ENCODE data around the gene MPST.

MPST gene

DNA sequence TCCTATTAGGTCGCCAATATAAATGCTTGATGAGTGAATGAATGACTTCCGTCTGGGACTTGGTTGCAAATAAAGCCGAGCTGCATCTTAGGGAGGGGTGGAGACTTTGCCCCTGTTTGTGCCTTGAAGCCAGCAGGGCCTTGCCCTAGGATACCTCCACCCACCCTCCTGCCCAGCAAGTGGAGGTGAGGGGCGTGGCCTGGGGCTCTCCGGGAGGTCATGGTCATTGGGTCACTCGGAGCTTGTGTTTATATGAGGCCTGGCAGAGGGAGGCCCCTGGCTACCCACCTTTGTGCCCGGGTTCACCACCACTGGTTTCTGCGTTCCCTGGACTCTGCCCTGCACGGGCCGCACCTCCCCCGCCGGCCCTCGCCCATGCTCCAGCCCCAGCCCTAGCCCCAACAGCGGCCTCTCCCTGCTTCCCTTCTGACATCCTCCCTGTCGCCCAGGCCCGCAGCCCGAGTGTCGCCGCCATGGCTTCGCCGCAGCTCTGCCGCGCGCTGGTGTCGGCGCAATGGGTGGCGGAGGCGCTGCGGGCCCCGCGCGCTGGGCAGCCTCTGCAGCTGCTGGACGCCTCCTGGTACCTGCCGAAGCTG is 4.3 kb downstream of the MPST start:
- DNase-seq = no peak

- no peak for DNase-seq
Measured at GRCh38 chr22:37024339-37025157, 5.0 kb downstream of the MPST start.

GRCh38 chr22:37025500-37026070 is 6.0 kb downstream of the MPST start:
- DNase-seq = no peak

DNA sequence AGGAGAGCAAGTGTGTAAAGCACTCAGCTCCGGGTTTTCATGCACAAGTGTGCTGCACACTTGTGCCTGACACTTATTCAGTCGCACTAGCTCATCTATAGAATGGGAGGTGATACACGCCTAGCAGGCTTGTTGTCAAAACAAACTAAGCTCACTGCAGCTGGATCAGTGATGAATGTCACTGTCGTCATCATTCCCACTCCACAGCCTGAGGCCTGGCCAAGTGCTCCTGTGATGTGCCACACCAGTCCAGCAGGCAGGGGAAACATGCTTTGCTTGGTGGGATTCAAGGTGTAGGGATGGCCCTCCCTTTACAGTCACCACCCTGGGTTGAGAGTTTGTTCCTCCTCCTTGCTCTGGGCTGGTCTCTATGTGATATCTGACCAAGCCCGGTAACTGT is 6.8 kb downstream of the MPST start:
- no peak for DNase-seq

DNA sequence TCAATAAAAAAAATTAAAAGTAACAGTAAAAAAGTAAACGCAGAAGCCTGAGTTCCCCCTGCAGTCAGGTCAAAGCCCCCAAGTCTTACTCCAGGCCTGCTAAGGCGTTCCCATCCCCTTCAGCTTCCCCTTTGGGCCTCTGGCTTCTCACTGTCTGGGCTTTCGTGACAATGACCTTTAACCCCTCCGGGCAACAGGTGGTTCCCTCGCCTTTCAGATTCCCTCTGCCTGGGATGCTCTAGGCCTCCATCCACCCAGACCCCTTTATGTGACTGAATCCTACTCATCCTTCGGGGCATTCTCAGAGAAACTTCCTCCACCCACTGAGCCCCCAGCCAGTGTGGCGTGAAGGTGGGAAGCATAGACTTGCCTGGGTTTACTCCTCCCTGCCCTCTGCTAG is 8.0 kb downstream of the MPST start:
- DNase-seq = no peak

DNA sequence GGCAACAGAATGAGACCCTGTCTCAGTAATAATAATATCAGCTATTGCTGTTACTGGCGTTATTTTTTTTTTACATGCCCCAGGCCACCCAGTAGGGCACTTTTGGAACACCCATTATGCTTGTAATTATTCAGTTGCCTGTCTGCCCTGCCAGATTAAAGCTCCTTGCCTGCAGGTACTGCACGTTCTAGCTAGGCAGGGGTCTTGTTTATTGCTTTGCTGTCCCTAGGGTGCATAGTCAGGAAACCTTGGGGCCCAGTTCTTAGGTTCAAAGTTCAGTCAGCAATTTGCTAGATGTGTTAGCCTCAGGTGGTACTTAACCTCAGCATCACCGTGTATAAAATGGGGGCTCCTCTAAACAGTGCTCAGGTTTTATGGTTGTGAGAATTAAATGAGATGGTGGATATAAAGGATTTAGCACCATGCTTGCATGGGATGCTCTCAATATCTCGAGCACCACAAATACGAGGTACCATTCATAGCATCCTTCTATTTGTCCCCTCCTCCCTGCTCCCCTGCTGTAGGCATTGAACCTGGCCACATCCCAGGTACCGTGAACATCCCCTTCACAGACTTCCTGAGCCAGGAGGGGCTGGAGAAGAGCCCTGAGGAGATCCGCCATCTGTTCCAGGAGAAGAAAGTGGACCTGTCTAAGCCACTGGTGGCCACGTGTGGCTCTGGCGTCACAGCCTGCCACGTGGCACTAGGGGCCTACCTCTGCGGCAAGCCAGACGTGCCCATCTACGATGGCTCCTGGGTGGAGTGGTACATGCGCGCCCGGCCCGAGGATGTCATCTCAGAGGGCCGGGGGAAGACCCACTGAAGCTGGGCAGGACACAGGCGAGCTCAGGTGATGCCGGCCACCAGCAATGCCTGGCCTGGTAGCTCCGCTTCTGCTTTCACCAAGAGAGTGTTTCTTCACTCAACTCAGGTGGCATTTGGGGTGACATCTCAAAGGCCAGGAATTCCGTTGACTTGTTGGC is 9.4 kb downstream of the MPST start:
- DNase-seq = no peak

DNA sequence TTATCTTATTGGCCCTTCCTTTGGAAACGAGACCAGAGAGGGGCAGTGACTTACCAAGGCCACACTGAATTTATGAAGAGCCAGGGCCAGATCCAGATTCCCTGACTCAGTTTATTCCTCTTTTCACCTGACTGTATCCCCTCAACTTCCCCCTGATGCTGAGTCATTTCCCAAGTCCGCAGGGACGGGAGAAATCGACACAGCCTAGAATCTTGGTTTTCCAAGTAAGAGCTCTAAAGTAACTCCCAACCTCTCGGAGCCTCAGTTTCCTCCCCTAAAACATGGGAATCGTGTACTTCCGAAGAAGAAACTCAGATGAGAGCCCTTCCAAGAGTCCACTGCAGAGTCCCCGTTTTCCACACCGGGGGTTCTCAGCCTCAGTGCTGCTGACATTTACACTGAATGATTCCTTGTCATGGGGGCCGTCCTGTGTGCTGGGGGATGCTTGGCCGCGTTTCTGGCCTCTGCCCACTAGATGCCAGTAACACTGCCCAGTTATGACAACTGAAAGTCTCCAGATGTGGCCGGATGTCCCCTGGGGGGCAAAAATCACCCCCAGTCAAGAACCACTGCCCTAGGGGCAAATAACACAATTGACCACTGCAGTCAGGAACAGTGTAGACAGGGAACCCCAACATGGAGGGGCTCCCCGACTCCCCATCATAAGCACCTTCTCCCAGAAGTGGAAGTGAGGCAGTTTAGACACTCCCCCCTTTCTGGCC is 11.2 kb downstream of the MPST start:
- no peak for DNase-seq

GRCh38 chr22:37032134-37032534 is 12.6 kb downstream of the MPST start:
- no peak for DNase-seq

DNA sequence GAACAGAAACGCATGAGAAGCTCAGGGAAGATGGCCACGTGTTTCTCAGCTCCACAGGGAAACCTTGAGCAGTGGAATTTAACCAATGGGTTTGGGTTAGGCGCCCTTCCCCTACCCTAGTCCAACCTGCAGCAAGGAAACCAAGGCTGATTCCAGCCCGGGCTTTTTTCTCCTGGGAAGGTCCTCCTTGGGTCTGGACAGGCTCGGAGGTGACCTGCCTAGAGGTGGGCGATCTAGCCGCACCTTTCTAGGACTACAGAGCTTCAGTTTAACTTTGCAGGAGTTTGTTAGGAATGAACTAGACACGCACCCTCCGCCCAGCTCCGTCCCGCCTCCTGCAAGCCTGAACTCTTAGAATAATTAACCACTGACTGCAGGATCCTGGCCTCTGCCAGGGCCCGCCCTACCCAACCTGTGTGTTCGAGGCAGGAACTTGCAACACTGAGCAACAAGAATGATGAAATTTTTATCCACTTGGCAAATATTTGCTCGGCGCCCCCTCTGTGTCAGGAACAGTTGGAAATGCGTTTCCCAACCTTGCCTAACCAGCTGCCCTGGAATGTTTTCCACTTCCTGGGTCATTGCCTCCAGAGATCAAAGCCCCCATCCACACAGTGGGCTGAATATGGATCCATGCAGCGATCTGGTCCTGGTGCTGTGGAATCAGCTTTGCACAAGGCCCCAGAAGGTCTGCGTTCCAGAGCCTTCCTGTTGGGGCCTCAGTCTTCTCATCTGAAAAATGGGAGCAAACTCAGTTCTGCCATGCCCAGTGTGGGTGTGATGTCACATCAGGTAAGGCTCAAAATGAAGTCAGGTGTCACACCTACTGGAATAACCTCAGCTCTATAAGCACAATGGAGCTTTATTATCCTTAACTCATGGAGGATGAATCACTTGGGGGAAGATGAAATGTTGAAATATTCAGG is 13.3 kb downstream of the MPST start:
- DNase-seq = no peak

DNA sequence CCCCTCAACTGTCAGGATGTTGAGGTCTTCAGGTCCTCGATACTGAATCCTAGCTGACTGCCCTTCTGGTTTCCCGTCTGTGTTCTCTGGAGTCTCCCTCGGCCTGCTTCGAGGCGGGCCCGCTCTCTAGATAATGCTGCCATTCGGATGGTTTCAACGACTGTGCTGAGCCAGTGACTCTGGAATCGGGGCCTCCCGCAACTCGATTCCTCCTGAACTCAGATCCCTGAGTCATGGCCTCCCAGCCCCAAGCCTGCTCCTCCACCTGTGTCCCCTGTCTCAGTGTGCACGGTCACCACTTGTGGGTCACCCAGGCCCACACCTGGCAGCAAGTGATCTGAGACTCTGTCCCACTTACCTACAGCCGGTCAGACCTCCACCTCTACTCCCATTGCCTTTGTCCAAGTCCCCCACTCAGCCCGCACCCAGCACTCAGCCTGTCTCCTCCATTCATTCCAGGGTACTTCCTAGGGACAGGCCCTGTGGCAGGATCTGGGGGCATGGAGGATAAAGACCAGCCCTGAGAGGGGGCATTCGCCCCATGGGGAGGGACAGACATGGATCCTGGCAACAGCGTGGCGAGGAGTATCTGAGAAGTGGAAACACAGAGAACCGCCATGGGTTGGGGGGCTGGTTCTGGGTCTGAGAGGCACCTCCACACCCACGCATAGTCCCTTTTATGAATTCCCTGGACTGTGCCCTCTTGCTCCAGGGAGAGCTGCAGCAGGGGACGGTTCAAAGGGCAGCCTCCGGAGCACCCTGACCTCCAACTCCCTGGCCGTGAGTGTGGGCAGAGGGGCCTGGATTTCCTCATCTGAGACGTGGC is 14.3 kb downstream of the MPST start:
- no peak for DNase-seq

GRCh38 chr22:37036655-37037377 is 17.3 kb downstream of the MPST start:
- DNase-seq = no peak

DNA sequence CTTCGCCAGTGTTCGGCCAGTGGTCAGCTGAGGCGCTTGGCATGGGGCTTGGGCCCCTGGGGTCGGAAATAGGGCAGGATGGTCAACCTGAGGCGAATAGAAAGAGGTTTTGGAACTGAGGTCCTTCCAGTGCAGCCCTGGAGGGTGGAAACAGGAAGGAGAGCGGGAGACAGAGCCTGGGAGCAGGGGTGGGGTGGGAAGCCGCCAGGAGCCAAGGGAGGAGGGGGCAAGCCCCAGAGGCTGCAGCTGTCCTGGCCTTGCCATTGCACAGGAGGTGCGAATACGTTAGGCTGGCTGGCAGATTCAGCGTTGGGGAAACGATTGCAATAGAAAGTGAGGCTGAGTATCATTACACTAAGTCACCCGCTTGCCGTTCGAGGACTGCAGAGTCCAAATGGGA is 18.1 kb downstream of the MPST start:
- no peak for DNase-seq

DNA sequence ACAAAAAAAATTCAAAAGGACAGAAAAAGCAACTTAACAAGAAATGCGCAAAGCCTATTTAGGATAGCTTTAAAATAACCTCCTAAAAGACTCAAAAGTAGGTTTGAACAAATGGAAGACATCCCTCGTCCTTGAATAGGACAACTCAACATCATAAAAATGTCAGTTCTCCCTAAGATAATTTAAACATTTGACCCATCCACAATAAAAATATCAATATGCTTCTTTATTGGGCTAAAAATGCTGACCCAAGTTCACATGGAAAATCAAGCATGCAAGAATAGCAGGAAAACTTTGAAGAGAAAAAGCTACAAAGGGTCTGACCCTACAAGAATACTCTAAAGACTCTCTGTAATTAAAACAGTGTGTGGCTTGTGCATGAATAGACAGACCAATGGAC is 19.9 kb downstream of the MPST start:
- no peak for DNase-seq

- DNase-seq = no peak
Measured at GRCh38 chr22:37043209-37043827, 23.8 kb downstream of the MPST start.

DNA sequence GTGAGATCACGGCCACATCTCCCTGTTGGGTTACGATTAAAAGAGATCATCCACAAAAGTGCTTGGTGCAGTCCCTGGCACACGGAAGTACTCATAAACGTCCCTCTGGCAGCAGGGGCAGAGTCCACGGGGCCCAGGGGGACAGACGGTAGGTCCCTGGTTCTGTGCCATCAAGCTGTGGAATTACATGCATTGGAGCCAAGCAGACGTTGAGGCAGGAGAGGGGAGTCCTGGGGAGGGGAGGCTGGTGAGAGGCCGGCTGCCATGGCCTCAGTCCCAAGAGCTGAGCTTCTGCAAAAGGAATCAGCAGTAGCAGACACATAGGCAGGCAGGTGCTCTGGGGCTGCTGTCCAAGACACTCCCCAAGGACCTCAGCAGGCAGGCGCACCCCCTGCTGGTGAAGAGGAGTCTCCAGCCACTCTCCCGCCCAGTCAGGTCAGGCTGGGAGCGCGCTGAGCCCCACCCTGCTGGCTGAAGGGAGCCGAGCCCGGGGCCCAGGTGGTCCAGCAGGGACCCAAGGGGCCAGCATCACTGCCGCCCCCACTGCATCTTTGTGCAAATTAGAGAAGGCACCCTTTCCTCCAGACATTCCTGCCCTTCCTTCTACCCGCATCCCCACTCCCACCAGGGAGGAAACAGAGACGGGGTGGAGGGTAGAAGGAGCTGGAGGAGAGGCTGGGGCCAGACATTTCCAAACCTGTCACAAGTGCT is 24.4 kb downstream of the MPST start:
- DNase-seq = peak; percentile 80

- no peak for DNase-seq
Measured at GRCh38 chr22:37044634-37045625, 25.4 kb downstream of the MPST start.

DNA sequence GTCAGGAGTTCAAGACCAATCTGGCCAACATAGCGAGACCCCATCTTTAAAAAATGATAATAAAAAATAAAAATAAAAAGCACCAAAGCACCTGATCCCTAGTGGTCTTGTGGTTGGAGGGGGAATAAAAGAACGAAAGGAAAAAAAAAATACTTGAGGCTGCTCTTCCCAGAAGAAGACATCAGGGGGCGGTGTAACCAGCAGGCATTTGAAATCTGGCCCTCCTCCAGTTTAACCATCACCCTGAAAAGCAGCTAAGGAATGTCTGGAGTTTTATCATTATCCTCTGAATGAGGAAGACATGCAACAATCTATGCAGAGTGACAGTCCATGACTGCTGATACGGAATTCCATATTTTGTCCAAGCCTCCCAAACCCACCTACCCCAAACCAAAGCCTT is 26.4 kb downstream of the MPST start:
- no peak for DNase-seq
